Neural cell (in vitro differentiated cells): ENCODE data around the gene SH3BP4. TPM values are rescaled to one million over a fixed set of nuclear protein-coding genes. Genes with fewer than 3 reads are reported as not detected.

Source experiments
- H2AFZ ChIP-seq: fragments of 200-600, 300-800 bp; sonication (generic), shearing (Covaris generic); 2 replicates; pipeline ENCODE4 v1.6.0; 2014; ENCODE audit warnings: low read depth, mild to moderate bottlenecking, antibody characterized with exemption, low read length, moderate library complexity
- H3F3A ChIP-seq: fragments of 200-600 bp; shearing (Covaris generic); 2 replicates; pipeline ENCODE4 v1.6.1; 2016; ENCODE audit warnings: mild to moderate bottlenecking, moderate library complexity, mixed read lengths, antibody characterized with exemption, low read length; ENCODE audit not compliant: insufficient read depth, poor library complexity, severe bottlenecking
- H3K27ac ChIP-seq: fragments of 200-600, 300-800 bp; sonication (generic), shearing (Covaris generic); 2 replicates; pipeline ENCODE4 v1.5.1; 2014; ENCODE audit warnings: mild to moderate bottlenecking, low read length, moderate library complexity
- H3K27me3 ChIP-seq: fragments of 300-800, 200-600 bp; sonication (generic), shearing (Covaris generic); 2 replicates; pipeline ENCODE4 v1.6.0; 2014; ENCODE audit warnings: mild to moderate bottlenecking, low read depth, low read length, moderate library complexity; ENCODE audit not compliant: insufficient read depth
- H3K36me3 ChIP-seq: fragments of 300-800, 200-600 bp; sonication (generic), shearing (Covaris generic); 2 replicates; pipeline ENCODE4 v1.5.1; 2014; ENCODE audit warnings: mild to moderate bottlenecking, antibody characterized with exemption, low read length, moderate library complexity; ENCODE audit not compliant: insufficient read depth
- H3K4me2 ChIP-seq: fragments of 300-800, 200-600 bp; sonication (generic), shearing (Covaris generic); 2 replicates; pipeline ENCODE4 v1.6.0; 2014; ENCODE audit warnings: mild to moderate bottlenecking, low read length
- H3K4me3 ChIP-seq: fragments of 300-800, 200-600 bp; sonication (generic), shearing (Covaris generic); 2 replicates; pipeline ENCODE4 v1.5.1; 2014; ENCODE audit warnings: mild to moderate bottlenecking, low read length, moderate library complexity
- H3K79me2 ChIP-seq: fragments of 200-600 bp; shearing (Covaris generic); replicated peaks from 2 replicates; pipeline ENCODE4 v1.6.0; 2014; ENCODE audit warnings: mild to moderate bottlenecking, low read length, moderate library complexity; ENCODE audit not compliant: insufficient read depth
- H3K9ac ChIP-seq: fragments of 300-800, 200-600 bp; sonication (generic), shearing (Covaris generic); 2 replicates; pipeline ENCODE4 v1.6.1; 2016; ENCODE audit warnings: mild to moderate bottlenecking, low read length, mixed read lengths
- H3K9me2 ChIP-seq: fragments of 200-600 bp; shearing (Covaris generic); 2 replicates; pipeline ENCODE4 v1.6.1; 2016; ENCODE audit warnings: mild to moderate bottlenecking, low read length, mixed read lengths; ENCODE audit not compliant: insufficient read depth
- H3K9me3 ChIP-seq: fragments of 200-600, 300-800 bp; sonication (generic), shearing (Covaris generic); 2 replicates; pipeline ENCODE4 v1.6.1; 2016; ENCODE audit warnings: mild to moderate bottlenecking, mixed run types, low read length, moderate library complexity, mixed read lengths
- H4K20me1 ChIP-seq: fragments of 200-600 bp; shearing (Covaris generic); 2 replicates; pipeline ENCODE4 v1.6.1; 2016; ENCODE audit warnings: mild to moderate bottlenecking, mixed run types; ENCODE audit not compliant: insufficient read depth
- EP300 ChIP-seq: fragments of 450-650 bp; conservative IDR thresholded peaks from 2 replicates; pipeline ENCODE4 v1.6.1; 2014; ENCODE audit warnings: antibody characterized with exemption, mild to moderate bottlenecking, moderate library complexity; ENCODE audit not compliant: poor library complexity, severe bottlenecking
- EZH2 ChIP-seq: fragments of 200-600, 300-800 bp; shearing (Covaris generic), sonication (generic); IDR thresholded peaks from 2 replicates; pipeline ENCODE4 v1.6.1; 2014; ENCODE audit warnings: antibody characterized with exemption, low read length, borderline replicate concordance, mild to moderate bottlenecking; ENCODE audit not compliant: insufficient read depth, poor library complexity, severe bottlenecking
- MXI1 ChIP-seq: fragments of 450-650 bp; conservative IDR thresholded peaks from 2 replicates; pipeline ENCODE4 v1.6.1; 2014; ENCODE audit warnings: antibody characterized with exemption, mild to moderate bottlenecking; ENCODE audit not compliant: poor library complexity, severe bottlenecking
- POLR2AphosphoS5 ChIP-seq: IDR thresholded peaks from 2 replicates; pipeline ENCODE4 v1.6.1; 2012
- RAD21 ChIP-seq: fragments of 450-650 bp; conservative IDR thresholded peaks from 2 replicates; pipeline ENCODE4 v1.6.1; 2014; ENCODE audit warnings: antibody characterized with exemption, mild to moderate bottlenecking, moderate library complexity
- REST ChIP-seq: IDR thresholded peaks from 2 replicates; pipeline ENCODE4 v1.6.1; 2012; ENCODE audit warnings: borderline replicate concordance
- SMC3 ChIP-seq: fragments of 450-650 bp; conservative IDR thresholded peaks from 2 replicates; pipeline ENCODE4 v1.6.1; 2014; ENCODE audit warnings: antibody characterized with exemption, mild to moderate bottlenecking, moderate library complexity; ENCODE audit not compliant: poor library complexity
- TAF1 ChIP-seq: IDR thresholded peaks from 2 replicates; pipeline ENCODE4 v1.6.1; 2012; ENCODE audit warnings: low read depth
- polyA plus RNA-seq: library from polyadenylated mRNA; depleted of rRNA; stranded (reverse); fragments of >200 nt; gene quantifications from 2 replicates; pipeline ENCODE4 v1.2.3, GENCODE V29; 2014
- TF ChIP-seq, protein P1 (sequence below): fragments of 450-650 bp; IDR thresholded peaks from 2 replicates; pipeline ENCODE4 v1.5.1; 2014; ENCODE audit warnings: antibody characterized with exemption, mild to moderate bottlenecking, moderate library complexity; ENCODE audit not compliant: poor library complexity, severe bottlenecking

Gene SH3BP4
- polyA plus RNA-seq, 1 donor from 2014 or later = 3.3 TPM

GRCh38 chr2:234954551-234954992 is 2.8 kb downstream of the SH3BP4 start:
- Histone ChIP-seq H3K27ac (no peak overlapping the region), H3K9me3 (no peaks in the 10 kb centered on the region), H3K9ac (no peak overlapping the region), H3K27me3 (no peaks in the 10 kb centered on the region), H2AFZ (no peak overlapping the region), H4K20me1 (no peaks in the 10 kb centered on the region), H3K4me2 (no peak overlapping the region), H3K4me3 (peak overlapping the region; percentile 90), H3K9me2 (no peaks in the 10 kb centered on the region), H3F3A (no peaks in the 10 kb centered on the region), H3K79me2 (peaks cover 73% of the 10 kb centered on the region), H3K36me3 (no peaks in the 10 kb centered on the region)
- TF ChIP-seq EZH2 (no peak), RAD21 (no peak)

- H3K4me2 ChIP-seq = no peak overlapping the region
- no peaks in the 10 kb centered on the region for H3K36me3 ChIP-seq
- H3K4me3 ChIP-seq = peak overlapping the region; percentile 90
- no peaks in the 10 kb centered on the region for H3F3A ChIP-seq
- no peak overlapping the region for H3K27ac ChIP-seq
- peaks cover 75% of the 10 kb centered on the region for H3K79me2 ChIP-seq
- H4K20me1 ChIP-seq = no peaks in the 10 kb centered on the region
- TF ChIP-seq EP300 = no peak
- TF ChIP-seq, protein P1, sequence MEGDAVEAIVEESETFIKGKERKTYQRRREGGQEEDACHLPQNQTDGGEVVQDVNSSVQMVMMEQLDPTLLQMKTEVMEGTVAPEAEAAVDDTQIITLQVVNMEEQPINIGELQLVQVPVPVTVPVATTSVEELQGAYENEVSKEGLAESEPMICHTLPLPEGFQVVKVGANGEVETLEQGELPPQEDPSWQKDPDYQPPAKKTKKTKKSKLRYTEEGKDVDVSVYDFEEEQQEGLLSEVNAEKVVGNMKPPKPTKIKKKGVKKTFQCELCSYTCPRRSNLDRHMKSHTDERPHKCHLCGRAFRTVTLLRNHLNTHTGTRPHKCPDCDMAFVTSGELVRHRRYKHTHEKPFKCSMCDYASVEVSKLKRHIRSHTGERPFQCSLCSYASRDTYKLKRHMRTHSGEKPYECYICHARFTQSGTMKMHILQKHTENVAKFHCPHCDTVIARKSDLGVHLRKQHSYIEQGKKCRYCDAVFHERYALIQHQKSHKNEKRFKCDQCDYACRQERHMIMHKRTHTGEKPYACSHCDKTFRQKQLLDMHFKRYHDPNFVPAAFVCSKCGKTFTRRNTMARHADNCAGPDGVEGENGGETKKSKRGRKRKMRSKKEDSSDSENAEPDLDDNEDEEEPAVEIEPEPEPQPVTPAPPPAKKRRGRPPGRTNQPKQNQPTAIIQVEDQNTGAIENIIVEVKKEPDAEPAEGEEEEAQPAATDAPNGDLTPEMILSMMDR = no peak
- TF ChIP-seq EZH2 = no peak
- no peak for TF ChIP-seq SMC3
- TF ChIP-seq POLR2AphosphoS5 = no peak
- no peak for TF ChIP-seq TAF1
- TF ChIP-seq REST = no peak
- TF ChIP-seq RAD21 = no peak
- TF ChIP-seq MXI1 = no peak
- no peaks in the 10 kb centered on the region for H3K27me3 ChIP-seq
- no peaks in the 10 kb centered on the region for H3K9me3 ChIP-seq
- no peak overlapping the region for H3K9ac ChIP-seq
- no peaks in the 10 kb centered on the region for H3K9me2 ChIP-seq
- H2AFZ ChIP-seq = no peak overlapping the region
These were observed 3.3 kb downstream of the SH3BP4 start for GRCh38 chr2:234955091-234955591.
